SK-N-SH (cell line): ENCODE data around the gene BUD31. TPM values are rescaled to one million over a fixed set of nuclear protein-coding genes. Genes with fewer than 3 reads are reported as not detected.
A peak's percentile ranks its signal among the peaks of the same experiment; 100 is the strongest.

Experiments
- CTCF ChIA-PET: fragments of 300-600, 350-600 bp; formaldehyde crosslinking; extraction: SDS; loops from one replicate; lab custom pipeline; 2021; lab: Yijun Ruan, JAX
- POLR2A ChIA-PET: fragments of 350-600 bp; sonication (Branson Sonifier 250); formaldehyde crosslinking; extraction: SDS; loops from one replicate; lab custom pipeline; 2020; ENCODE audit warnings: antibody characterized with exemption, inconsistent platforms; lab: Yijun Ruan, JAX
- DNase-seq: peaks from one replicate; pipeline ENCODE4 v3.0.0; 2012
- H2AFZ ChIP-seq: fragments of 200-600 bp; sonication (generic); 2 replicates; pipeline ENCODE4 v1.8.1; 2016; ENCODE audit warnings: antibody characterized with exemption, mild to moderate bottlenecking, low read depth
- H3F3A ChIP-seq: fragments of 200-600 bp; sonication (generic); replicated peaks from 2 replicates; pipeline ENCODE3; 2016; ENCODE audit warnings: antibody characterized with exemption, mild to moderate bottlenecking; ENCODE audit not compliant: insufficient read depth
- H3K27ac ChIP-seq, 2 experiments: fragments of 200-500 bp in 1 of 2; fragments of 200-600 bp in 1 of 2; sonication (Bioruptor generic) in 1 of 2; sonication (generic), shearing (Covaris generic) in 1 of 2; 2 replicates each; pipeline versions ENCODE4 v1.5.1 to v1.6.1; 2014 to 2016; ENCODE audit warnings: low read depth in 2 of 2, inconsistent platforms in 1 of 2, low read length in 1 of 2, mild to moderate bottlenecking in 1 of 2, mixed read lengths in 1 of 2
- H3K27me3 ChIP-seq: fragments of 200-600 bp; sonication (generic), shearing (Covaris generic); 2 replicates; pipeline ENCODE4 v1.6.1; 2016; ENCODE audit warnings: mixed run types; ENCODE audit not compliant: insufficient read depth
- H3K36me3 ChIP-seq, 2 experiments: fragments of 200-500 bp in 1 of 2; fragments of 200-600 bp in 1 of 2; sonication (Bioruptor generic) in 1 of 2; sonication (generic) in 1 of 2; replicated peaks in 1 of 2; 2 replicates each; pipeline versions ENCODE3 to v1.5.1; 2014 to 2016; ENCODE audit warnings: low read length in 1 of 2, mild to moderate bottlenecking in 1 of 2; ENCODE audit not compliant: insufficient read depth in 2 of 2, control insufficient read depth in 1 of 2
- H3K4me1 ChIP-seq, 2 experiments: fragments of 200-500 bp in 1 of 2; fragments of 200-600 bp in 1 of 2; sonication (Bioruptor generic) in 1 of 2; sonication (generic), shearing (Covaris generic) in 1 of 2; 2 replicates each; pipeline versions ENCODE4 v1.5.1 to v1.6.1; 2014 to 2016; ENCODE audit warnings: low read depth in 1 of 2, low read length in 1 of 2, mixed run types in 1 of 2; ENCODE audit not compliant: insufficient read depth in 2 of 2, control insufficient read depth in 1 of 2
- H3K4me2 ChIP-seq: fragments of 200-600 bp; sonication (generic), shearing (Covaris generic); 2 replicates; pipeline ENCODE4 v1.6.1; 2017; ENCODE audit warnings: mixed run types
- H3K4me3 ChIP-seq, 2 experiments: fragments of 200-500 bp in 1 of 2; fragments of 200-600 bp in 1 of 2; sonication (Bioruptor generic) in 1 of 2; sonication (generic), shearing (Covaris generic) in 1 of 2; 2 replicates each; pipeline versions ENCODE4 v1.5.1 to v1.8.1; 2014 to 2016; ENCODE audit warnings: low read depth in 2 of 2, inconsistent platforms in 1 of 2, low read length in 1 of 2, mild to moderate bottlenecking in 1 of 2, mixed read lengths in 1 of 2, moderate library complexity in 1 of 2
- H3K79me2 ChIP-seq: fragments of 200-600 bp; sonication (generic); 2 replicates; pipeline ENCODE4 v1.8.1; 2017; ENCODE audit warnings: mild to moderate bottlenecking; ENCODE audit not compliant: insufficient read depth
- H3K9ac ChIP-seq: fragments of 200-600 bp; sonication (generic); 2 replicates; pipeline ENCODE4 v1.6.1; 2017; ENCODE audit warnings: mixed run types
- H3K9me2 ChIP-seq: fragments of 200-600 bp; sonication (generic); 2 replicates; pipeline ENCODE4 v1.6.1; 2017; ENCODE audit warnings: mixed run types
- H3K9me3 ChIP-seq: fragments of 200-600 bp; sonication (generic); 2 replicates; pipeline ENCODE4 v1.6.1; 2017; ENCODE audit warnings: mixed run types, mild to moderate bottlenecking, moderate library complexity
- H4K20me1 ChIP-seq: fragments of 200-600 bp; sonication (generic); 2 replicates; pipeline ENCODE4 v1.6.1; 2017; ENCODE audit warnings: mild to moderate bottlenecking, mixed run types; ENCODE audit not compliant: insufficient read depth
- CHD2 ChIP-seq: fragments of 150-350 bp; IDR thresholded peaks from 2 replicates; pipeline ENCODE4 v1.6.1; 2018; ENCODE audit warnings: low read length; ENCODE audit not compliant: partially characterized antibody
- ELF1 ChIP-seq: IDR thresholded peaks from 2 replicates; pipeline ENCODE4 v1.4.0; 2012
- FOSL2 ChIP-seq: IDR thresholded peaks from 2 replicates; pipeline ENCODE4 v1.4.0; 2012; ENCODE audit warnings: low read depth, mild to moderate bottlenecking, moderate library complexity, borderline replicate concordance
- FOXJ3 ChIP-seq: sonication (generic); formaldehyde crosslinking; IDR thresholded peaks from 2 replicates; pipeline ENCODE4 v1.5.1; 2020; ENCODE audit warnings: mild to moderate bottlenecking, missing genetic modification reagents
- FOXM1 ChIP-seq: IDR thresholded peaks from 2 replicates; pipeline ENCODE4 v1.4.0; 2012; ENCODE audit warnings: low read depth, mild to moderate bottlenecking
- GATA2 ChIP-seq: sonication (generic); formaldehyde crosslinking; IDR thresholded peaks from 2 replicates; pipeline ENCODE4 v1.5.0; 2020; ENCODE audit warnings: mild to moderate bottlenecking, missing genetic modification reagents
- IRF3 ChIP-seq: fragments of 150-350 bp; IDR thresholded peaks from 2 replicates; pipeline ENCODE4 v1.6.1; 2016; ENCODE audit warnings: mild to moderate bottlenecking, low read depth, low read length
- MEF2A ChIP-seq: IDR thresholded peaks from 2 replicates; pipeline ENCODE4 v1.4.0; 2012; ENCODE audit warnings: low read depth, borderline replicate concordance
- MXI1 ChIP-seq: IDR thresholded peaks from 2 replicates; pipeline ENCODE4 v1.6.1; 2012; ENCODE audit warnings: mild to moderate bottlenecking, low read depth, low read length, improper control_type of control experiment
- NFIC ChIP-seq: IDR thresholded peaks from 2 replicates; pipeline ENCODE4 v1.4.0; 2012; ENCODE audit warnings: borderline replicate concordance
- NRF1 ChIP-seq: IDR thresholded peaks from 2 replicates; pipeline ENCODE4 v1.6.1; 2012; ENCODE audit warnings: low read depth, mild to moderate bottlenecking, low read length
- RAD21 ChIP-seq: IDR thresholded peaks from 2 replicates; pipeline ENCODE4 v1.6.1; 2012; ENCODE audit warnings: mild to moderate bottlenecking, low read length
- RCOR1 ChIP-seq: fragments of 150-350 bp; IDR thresholded peaks from 2 replicates; pipeline ENCODE4 v1.6.1; 2017; ENCODE audit warnings: antibody characterized with exemption, low read length
- RFX5 ChIP-seq: IDR thresholded peaks from 2 replicates; pipeline ENCODE4 v1.6.1; 2012; ENCODE audit warnings: mild to moderate bottlenecking, improper control_type of control experiment, low read length
- SIN3A ChIP-seq: IDR thresholded peaks from 2 replicates; pipeline ENCODE4 v1.6.1; 2012; ENCODE audit warnings: low read depth, mild to moderate bottlenecking, low read length, moderate library complexity, borderline replicate concordance
- TCF12 ChIP-seq: IDR thresholded peaks from 2 replicates; pipeline ENCODE4 v1.4.0; 2012
- TEAD4 ChIP-seq: IDR thresholded peaks from 2 replicates; pipeline ENCODE4 v1.4.0; 2012; ENCODE audit warnings: mild to moderate bottlenecking, borderline replicate concordance; ENCODE audit not compliant: insufficient read depth
- USF2 ChIP-seq: fragments of 150-350 bp; IDR thresholded peaks from 2 replicates; pipeline ENCODE4 v1.6.1; 2017; ENCODE audit warnings: antibody characterized with exemption, low read length, low read depth, borderline replicate concordance
- WGBS: methylation state at CpG from one replicate; pipeline ENCODE4 v1.1.6; 2017; ENCODE audit warnings: low lambda C conversion rate; 5-methylcytosine and 5-hydroxymethylcytosine counted together
- polyA plus RNA-seq, 3 experiments: library from polyadenylated mRNA; depleted of rRNA; stranded (reverse); fragments of >200 nt; gene quantifications; 2 replicates each; pipeline ENCODE4 v1.2.3, GENCODE V29; 2012
- TF ChIP-seq, protein P1 (sequence below): IDR thresholded peaks from 2 replicates; pipeline ENCODE4 v1.4.0; 2012; ENCODE audit warnings: low read depth, borderline replicate concordance
- TF ChIP-seq, protein P2 (sequence below): IDR thresholded peaks from 2 replicates; pipeline ENCODE4 v1.4.0; 2012; ENCODE audit warnings: low read depth, borderline replicate concordance
- TF ChIP-seq, protein P3 (sequence below): IDR thresholded peaks from 2 replicates; pipeline ENCODE4 v1.4.0; 2012; ENCODE audit warnings: low read depth
- TF ChIP-seq, protein P4 (sequence below): fragments of 200-600 bp; sonication (generic); IDR thresholded peaks from 2 replicates; pipeline ENCODE4 v1.6.1; 2017; ENCODE audit warnings: antibody characterized with exemption, mild to moderate bottlenecking, moderate library complexity

Gene BUD31
- polyA plus RNA-seq, 1 of the 3 experiments (the other 2 are of a cell fraction), result 162 TPM

DNA sequence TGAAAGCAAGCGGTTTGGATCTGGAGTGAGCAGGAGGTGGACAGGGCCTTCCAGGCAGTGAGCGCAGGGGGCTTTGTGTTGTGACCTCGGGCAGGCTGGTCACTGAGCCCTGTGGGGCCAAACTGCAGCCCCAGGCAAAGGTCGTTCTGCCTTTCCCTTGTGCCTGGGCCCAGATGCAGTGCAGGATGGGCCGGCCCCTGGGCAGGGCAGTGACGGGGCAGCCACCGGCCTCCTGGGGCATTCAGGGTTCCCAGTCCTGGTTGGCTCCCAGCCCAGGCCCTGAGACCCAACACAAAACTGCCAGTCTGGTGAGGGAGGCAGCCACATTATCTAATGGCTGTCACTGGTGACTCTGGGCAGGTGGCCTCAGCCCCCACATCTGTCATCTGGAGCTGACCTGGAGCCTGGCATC lies 27.1 kb upstream of the BUD31 start (continued):
- TF ChIP-seq, protein P1, sequence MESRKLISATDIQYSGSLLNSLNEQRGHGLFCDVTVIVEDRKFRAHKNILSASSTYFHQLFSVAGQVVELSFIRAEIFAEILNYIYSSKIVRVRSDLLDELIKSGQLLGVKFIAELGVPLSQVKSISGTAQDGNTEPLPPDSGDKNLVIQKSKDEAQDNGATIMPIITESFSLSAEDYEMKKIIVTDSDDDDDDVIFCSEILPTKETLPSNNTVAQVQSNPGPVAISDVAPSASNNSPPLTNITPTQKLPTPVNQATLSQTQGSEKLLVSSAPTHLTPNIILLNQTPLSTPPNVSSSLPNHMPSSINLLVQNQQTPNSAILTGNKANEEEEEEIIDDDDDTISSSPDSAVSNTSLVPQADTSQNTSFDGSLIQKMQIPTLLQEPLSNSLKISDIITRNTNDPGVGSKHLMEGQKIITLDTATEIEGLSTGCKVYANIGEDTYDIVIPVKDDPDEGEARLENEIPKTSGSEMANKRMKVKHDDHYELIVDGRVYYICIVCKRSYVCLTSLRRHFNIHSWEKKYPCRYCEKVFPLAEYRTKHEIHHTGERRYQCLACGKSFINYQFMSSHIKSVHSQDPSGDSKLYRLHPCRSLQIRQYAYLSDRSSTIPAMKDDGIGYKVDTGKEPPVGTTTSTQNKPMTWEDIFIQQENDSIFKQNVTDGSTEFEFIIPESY, result no peak
- no peak for TF ChIP-seq NRF1
- no peak for TF ChIP-seq SIN3A
- peak; percentile 72 for TF ChIP-seq MXI1
- TF ChIP-seq CHD2, result peak; percentile 47

DNA sequence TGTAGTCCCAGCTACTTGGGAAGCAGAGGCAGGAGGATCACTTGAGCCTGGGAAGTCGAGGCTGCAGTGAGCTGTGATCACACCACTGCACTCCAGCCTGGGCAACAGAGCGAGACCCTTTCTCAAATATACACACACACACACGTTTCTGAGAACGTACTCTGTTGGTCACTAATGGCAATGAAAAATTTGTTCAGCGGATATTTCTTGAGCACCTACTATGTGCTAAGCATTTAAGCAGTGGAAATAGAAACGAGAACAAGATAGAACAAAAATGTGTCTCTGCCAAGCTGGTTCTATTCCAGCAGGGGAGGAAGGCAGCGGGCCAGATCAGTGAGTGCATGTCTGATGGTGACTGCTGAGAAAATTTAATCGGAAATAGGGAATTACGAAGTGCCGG lies 25.6 kb upstream of the BUD31 start:
- WGBS, result 96% methylated on average over 10 of the region's 10 CpGs

More for the DNA sequence above, 25.6 kb upstream of the BUD31 start:
- no peaks in the 10 kb centered on the region for H3K27me3 ChIP-seq
- CTCF ChIA-PET, result interaction anchor here (1.0 kb wide), 1 partner anchor 24 kb away, joined by 4 read pairs; no protein-coding TSS in a partner anchor
- H2AFZ ChIP-seq, result no peak overlapping the region
- peaks cover 13 to 48% of the 10 kb centered on the region in 2 experiments for H3K36me3 ChIP-seq
- POLR2A ChIA-PET, result interaction anchor here (0.9 kb wide), 1 partner anchor 10 kb away, joined by 3 read pairs; no protein-coding TSS in a partner anchor
- H3K4me1 ChIP-seq, result peaks cover 15 to 27% of the 10 kb centered on the region in 2 experiments; a peak in 2 of 4 replicates
- H3K9ac ChIP-seq, result no peak overlapping the region
- H3F3A ChIP-seq, result peaks cover 20% of the 10 kb centered on the region
- no peak overlapping the region for H3K4me3 ChIP-seq
- peaks cover 72% of the 10 kb centered on the region for H3K79me2 ChIP-seq
- TF ChIP-seq ELF1 (no peak), RAD21 (no peak), FOXJ3 (CRISPR knock-in tag) (no peak), MEF2A (no peak), FOSL2 (no peak), NRF1 (no peak), USF2 (no peak), RCOR1 (no peak), NFIC (no peak), FOXM1 (no peak), TCF12 (no peak), GATA2 (CRISPR knock-in tag) (no peak), RFX5 (no peak), IRF3 (no peak), CHD2 (no peak), TEAD4 (no peak)
- TF ChIP-seq, protein P2, sequence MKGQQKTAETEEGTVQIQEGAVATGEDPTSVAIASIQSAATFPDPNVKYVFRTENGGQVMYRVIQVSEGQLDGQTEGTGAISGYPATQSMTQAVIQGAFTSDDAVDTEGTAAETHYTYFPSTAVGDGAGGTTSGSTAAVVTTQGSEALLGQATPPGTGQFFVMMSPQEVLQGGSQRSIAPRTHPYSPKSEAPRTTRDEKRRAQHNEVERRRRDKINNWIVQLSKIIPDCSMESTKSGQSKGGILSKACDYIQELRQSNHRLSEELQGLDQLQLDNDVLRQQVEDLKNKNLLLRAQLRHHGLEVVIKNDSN, result no peak
- TF ChIP-seq, protein P3, sequence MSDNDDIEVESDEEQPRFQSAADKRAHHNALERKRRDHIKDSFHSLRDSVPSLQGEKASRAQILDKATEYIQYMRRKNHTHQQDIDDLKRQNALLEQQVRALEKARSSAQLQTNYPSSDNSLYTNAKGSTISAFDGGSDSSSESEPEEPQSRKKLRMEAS, result no peak
- TF ChIP-seq, protein P1, result no peak
- TF ChIP-seq, protein P4, sequence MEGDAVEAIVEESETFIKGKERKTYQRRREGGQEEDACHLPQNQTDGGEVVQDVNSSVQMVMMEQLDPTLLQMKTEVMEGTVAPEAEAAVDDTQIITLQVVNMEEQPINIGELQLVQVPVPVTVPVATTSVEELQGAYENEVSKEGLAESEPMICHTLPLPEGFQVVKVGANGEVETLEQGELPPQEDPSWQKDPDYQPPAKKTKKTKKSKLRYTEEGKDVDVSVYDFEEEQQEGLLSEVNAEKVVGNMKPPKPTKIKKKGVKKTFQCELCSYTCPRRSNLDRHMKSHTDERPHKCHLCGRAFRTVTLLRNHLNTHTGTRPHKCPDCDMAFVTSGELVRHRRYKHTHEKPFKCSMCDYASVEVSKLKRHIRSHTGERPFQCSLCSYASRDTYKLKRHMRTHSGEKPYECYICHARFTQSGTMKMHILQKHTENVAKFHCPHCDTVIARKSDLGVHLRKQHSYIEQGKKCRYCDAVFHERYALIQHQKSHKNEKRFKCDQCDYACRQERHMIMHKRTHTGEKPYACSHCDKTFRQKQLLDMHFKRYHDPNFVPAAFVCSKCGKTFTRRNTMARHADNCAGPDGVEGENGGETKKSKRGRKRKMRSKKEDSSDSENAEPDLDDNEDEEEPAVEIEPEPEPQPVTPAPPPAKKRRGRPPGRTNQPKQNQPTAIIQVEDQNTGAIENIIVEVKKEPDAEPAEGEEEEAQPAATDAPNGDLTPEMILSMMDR, result no peak
- TF ChIP-seq, all 33 proteins: peak for 0
- peaks cover 68% of the 10 kb centered on the region for H4K20me1 ChIP-seq
- no peaks in the 10 kb centered on the region for H3K9me2 ChIP-seq
- no peak overlapping the region for H3K27ac ChIP-seq
- H3K9me3 ChIP-seq, result no peaks in the 10 kb centered on the region
- no peak for DNase-seq
- no peak overlapping the region for H3K4me2 ChIP-seq
